ENCODE results near the gene CPEB4. TPM values are rescaled to one million over a fixed set of nuclear protein-coding genes. Genes with fewer than 3 reads are reported as not detected.

Gene CPEB4
- total and polyA plus RNA-seq, 10 donors, result 2.3 to 107 (median 81.0) TPM

- TF ChIP-seq CTCF (IDR thresholded peaks at IDR 0.05 in 8 of 11, conservative IDR thresholded peaks at IDR 0.05 in 3 of 11) (no peak), POLR2A (IDR thresholded peaks at IDR 0.05) (no peak), POLR2AphosphoS5 (IDR thresholded peaks at IDR 0.05) (no peak)
- no peaks in the 10 kb centered on the region for H3K27me3 ChIP-seq (replicated peaks in 1 of 7)
- no peaks in the 10 kb centered on the region for H3K9me3 ChIP-seq
- intact Hi-C loops (cut with DNase I; ENCODE audit: low total_unique reads), result no loop called here
- H3K27ac ChIP-seq, result no peak overlapping the region
- no peak for DNase-seq
- peaks cover 0 to 22% (median 0%) of the 10 kb centered on the region in 6 donors for H3K36me3 ChIP-seq
- peaks cover under 1 to 97% (median 49%) of the 10 kb centered on the region in 6 donors for H3K4me1 ChIP-seq
- 90 to 94% (median 94%) methylated on average over 1 of the region's 1 CpG for WGBS, 5 donors
- H3K4me3 ChIP-seq, result no peak overlapping the region
Observed at GRCh38 chr5:173902334-173902733, 14.2 kb downstream of the CPEB4 start.

- Histone ChIP-seq H3K27ac (peak overlapping the region in 2 of 8 donors; percentile 30 to 34), H3K4me3 (no peak overlapping the region), H3K9me3 (no peaks in the 10 kb centered on the region), H3K36me3 (peaks cover 0 to 22% (median 0%) of the 10 kb centered on the region in 6 donors), H3K27me3 (replicated peaks in 1 of 7) (no peaks in the 10 kb centered on the region), H3K4me1 (peaks cover 5 to 97% (median 52%) of the 10 kb centered on the region in 6 donors)
- intact Hi-C loops (cut with DNase I; ENCODE audit: low total_unique reads), result no loop called here
- DNase-seq, result no peak
- TF ChIP-seq POLR2AphosphoS5 (IDR thresholded peaks at IDR 0.05), result no peak
- TF ChIP-seq CTCF (IDR thresholded peaks at IDR 0.05 in 8 of 11, conservative IDR thresholded peaks at IDR 0.05 in 3 of 11), result no peak
- TF ChIP-seq POLR2A (IDR thresholded peaks at IDR 0.05), result no peak
Observed at GRCh38 chr5:173902743-173903142, 14.6 kb downstream of the CPEB4 start.

- H3K27ac ChIP-seq, result peak overlapping the region in 2 of 8 donors; percentile 30 to 34
Observed at GRCh38 chr5:173903396-173904140, 15.4 kb downstream of the CPEB4 start.

More at GRCh38 chr5:173903396-173904140, 15.4 kb downstream of the CPEB4 start:
- Histone ChIP-seq H3K9me3 (no peaks in the 10 kb centered on the region), H3K4me1 (peaks cover 12 to 97% (median 57%) of the 10 kb centered on the region in 6 donors), H3K36me3 (peaks cover 0 to 20% (median 0%) of the 10 kb centered on the region in 6 donors), H3K27me3 (replicated peaks in 1 of 7) (no peaks in the 10 kb centered on the region), H3K4me3 (no peak overlapping the region)
- DNase-seq, result no peak
- no peak for TF ChIP-seq CTCF (IDR thresholded peaks at IDR 0.05 in 8 of 11, conservative IDR thresholded peaks at IDR 0.05 in 3 of 11)
- TF ChIP-seq POLR2A (IDR thresholded peaks at IDR 0.05), result no peak
- no peak for TF ChIP-seq POLR2AphosphoS5 (IDR thresholded peaks at IDR 0.05)
- intact Hi-C loops (cut with DNase I; ENCODE audit: low total_unique reads), result no loop called here
- 87 to 89% (median 89%) methylated on average over 5 of the region's 5 CpGs for WGBS, 5 donors
